H1 (cell line): ENCODE measurements around the gene STEAP1. TPM values are rescaled to one million over a fixed set of nuclear protein-coding genes. Genes with fewer than 3 reads are reported as not detected.

Experiments
- MAFK ChIP-seq: IDR thresholded peaks from 2 replicates; pipeline ENCODE4 v1.6.1; 2012; ENCODE audit warnings: low read depth, mild to moderate bottlenecking, improper control_type of control experiment, low read length
- polyA plus RNA-seq, 7 experiments: library from polyadenylated mRNA; depleted of rRNA in 3 of 7; stranded (reverse) in 5 of 7; unstranded in 2 of 7; fragments of >200 nt in 5 of 7; fragments of 200-250 nt in 2 of 7; gene quantifications; 1 replicate in 5 of 7; 2 replicates in 1 of 7; 4 replicates in 1 of 7; pipeline versions ENCODE4 v1.2.1 to v1.2.3, GENCODE V29; 2011 to 2013; ENCODE audit warnings: missing spikeins in 2 of 7, mixed read lengths in 2 of 7
- total RNA-seq: library from RNA; stranded (reverse); fragmentation: NEBNext Ultra II Directional; extraction: Animal tissue kit (Norgen Biotek cat#: 25700); gene quantifications from 2 replicates; pipeline ENCODE4 v1.2.1, GENCODE V29; 2021

The STEAP1 gene
- total and polyA plus RNA-seq, 2 of the 8 experiments (the other 6 are each of a cell fraction or from before 2014, with no cell fraction given) = 9.2 to 9.5 TPM

- TF ChIP-seq MAFK = no peak
These were observed 23.9 kb downstream of the STEAP1 start (continued) for GRCh38 chr7:90178166-90178565.
